HEK293T (cell line): ENCODE results near the gene CHST11.

Source experiments
- BHLHE40 ChIP-seq: fragments of 450-650 bp; IDR thresholded peaks from 2 replicates; pipeline ENCODE4 v1.6.1; 2016; ENCODE audit warnings: mild to moderate bottlenecking, moderate library complexity, borderline replicate concordance
- CTBP1 ChIP-seq: fragments of 450-650 bp; IDR thresholded peaks from 2 replicates; pipeline ENCODE4 v1.6.1; 2016; ENCODE audit warnings: borderline replicate concordance
- ELF4 ChIP-seq: fragments of 450-650 bp; IDR thresholded peaks from 2 replicates; pipeline ENCODE4 v1.6.1; 2017; ENCODE audit warnings: antibody characterized with exemption
- FOXA1 ChIP-seq: fragments of 450-650 bp; IDR thresholded peaks from 2 replicates; pipeline ENCODE4 v1.6.1; 2016; ENCODE audit warnings: mild to moderate bottlenecking
- FOXK2 ChIP-seq: fragments of 450-650 bp; IDR thresholded peaks from 2 replicates; pipeline ENCODE4 v1.6.1; 2016; ENCODE audit warnings: mild to moderate bottlenecking
- FOXM1 ChIP-seq: fragments of 450-650 bp; IDR thresholded peaks from 2 replicates; pipeline ENCODE4 v1.6.1; 2017; ENCODE audit warnings: mild to moderate bottlenecking, borderline replicate concordance
- HDGF ChIP-seq: fragments of 450-650 bp; IDR thresholded peaks from 2 replicates; pipeline ENCODE4 v1.6.1; 2017; ENCODE audit warnings: antibody characterized with exemption, borderline replicate concordance
- L3MBTL2 ChIP-seq: fragments of 450-650 bp; conservative IDR thresholded peaks from 2 replicates; pipeline ENCODE4 v1.6.1; 2016; ENCODE audit warnings: mild to moderate bottlenecking
- LEF1 ChIP-seq: fragments of 450-650 bp; IDR thresholded peaks from 2 replicates; pipeline ENCODE4 v1.6.1; 2017; ENCODE audit warnings: mild to moderate bottlenecking, borderline replicate concordance
- NFRKB ChIP-seq: fragments of 450-650 bp; IDR thresholded peaks from 2 replicates; pipeline ENCODE4 v1.6.1; 2016; ENCODE audit warnings: mild to moderate bottlenecking, moderate library complexity
- SP1 ChIP-seq: fragments of 450-650 bp; IDR thresholded peaks from 2 replicates; pipeline ENCODE4 v1.6.1; 2017
- SUZ12 ChIP-seq: fragments of 450-650 bp; IDR thresholded peaks from 2 replicates; pipeline ENCODE4 v1.6.1; 2016; ENCODE audit warnings: mild to moderate bottlenecking
- TARDBP ChIP-seq: fragments of 450-650 bp; IDR thresholded peaks from 2 replicates; pipeline ENCODE4 v1.6.1; 2016
- TF ChIP-seq, protein P1 (sequence below): fragments of 450-650 bp; IDR thresholded peaks from 2 replicates; pipeline ENCODE4 v1.6.1; 2016

GRCh38 chr12:104746467-104747088 lies 289.8 kb downstream of the CHST11 start:
- TF ChIP-seq L3MBTL2 (no peak), FOXK2 (no peak), LEF1 (no peak), SP1 (no peak), FOXA1 (no peak), NFRKB (no peak), SUZ12 (no peak), BHLHE40 (no peak), HDGF (no peak), ELF4 (no peak), FOXM1 (no peak), TARDBP (no peak), CTBP1 (no peak)
- TF ChIP-seq, protein P1, sequence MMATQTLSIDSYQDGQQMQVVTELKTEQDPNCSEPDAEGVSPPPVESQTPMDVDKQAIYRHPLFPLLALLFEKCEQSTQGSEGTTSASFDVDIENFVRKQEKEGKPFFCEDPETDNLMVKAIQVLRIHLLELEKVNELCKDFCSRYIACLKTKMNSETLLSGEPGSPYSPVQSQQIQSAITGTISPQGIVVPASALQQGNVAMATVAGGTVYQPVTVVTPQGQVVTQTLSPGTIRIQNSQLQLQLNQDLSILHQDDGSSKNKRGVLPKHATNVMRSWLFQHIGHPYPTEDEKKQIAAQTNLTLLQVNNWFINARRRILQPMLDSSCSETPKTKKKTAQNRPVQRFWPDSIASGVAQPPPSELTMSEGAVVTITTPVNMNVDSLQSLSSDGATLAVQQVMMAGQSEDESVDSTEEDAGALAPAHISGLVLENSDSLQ: no peak
